ENCODE results near the gene RRH.
A peak's percentile ranks its signal among the peaks of the same experiment; 100 is the strongest.

RRH gene

DNA sequence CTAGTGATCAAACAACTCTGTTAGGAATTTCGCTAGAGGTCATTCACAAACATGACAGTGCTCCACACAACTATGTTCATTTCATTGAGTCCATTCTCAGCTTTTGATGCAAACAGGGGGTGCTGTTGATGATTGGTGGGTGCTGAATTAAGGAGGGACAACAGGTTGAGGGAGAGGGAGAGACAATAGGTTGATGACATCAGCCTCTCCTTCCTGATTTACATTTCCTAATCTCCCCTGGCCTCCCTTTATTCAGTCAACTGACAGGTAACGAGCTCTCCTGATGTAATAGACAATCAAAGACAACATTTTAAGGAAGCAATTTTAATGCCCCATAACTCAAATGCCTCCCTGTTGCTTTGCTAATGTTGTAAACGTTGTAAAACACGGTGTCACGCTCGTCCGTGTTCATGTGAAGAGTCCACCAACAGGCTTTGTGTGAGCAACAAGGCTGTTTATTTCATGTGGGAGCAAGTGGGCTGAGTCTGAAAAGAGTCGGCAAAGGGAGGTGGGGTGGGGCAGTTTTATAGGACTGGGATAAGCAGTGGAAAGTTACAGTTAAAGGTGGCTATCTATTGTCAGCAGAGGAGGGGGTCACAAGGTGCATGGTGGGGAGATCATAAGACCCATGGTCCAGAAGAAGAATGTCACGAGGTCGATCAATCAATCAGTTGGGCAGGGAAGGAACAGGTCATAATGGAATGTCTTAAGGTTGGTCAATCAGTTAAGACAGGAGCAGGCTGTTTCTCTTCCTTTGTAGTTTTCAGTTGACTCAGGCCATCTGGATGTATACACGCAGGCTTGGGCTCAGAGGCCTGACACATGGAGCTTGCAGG is 17.0 kb upstream of the RRH start:
- peaks cover 0 to 10% (median 6%) of the 10 kb centered on the region in 5 donors for H3K4me1 ChIP-seq (ENCODE audit: control insufficient read depth in 5 of 5, insufficient read depth in 5 of 5, low read length in 5 of 5)
- H3K27me3 ChIP-seq (ENCODE audit: control insufficient read depth in 5 of 5, insufficient read depth in 4 of 5, low read length in 5 of 5): no peaks in the 10 kb centered on the region
- H3K27ac ChIP-seq (ENCODE audit: low read depth, low read length): no peak overlapping the region
- no peak overlapping the region for H3K4me3 ChIP-seq (ENCODE audit: low read depth in 1 of 5, low read length in 5 of 5)
- H3K9ac ChIP-seq (ENCODE audit: low read length in 5 of 5): no peak overlapping the region
- no peaks in the 10 kb centered on the region for H3K36me3 ChIP-seq (ENCODE audit: control insufficient read depth in 5 of 5, insufficient read depth in 5 of 5, low read length in 5 of 5)
- H3K9me3 ChIP-seq (ENCODE audit: control insufficient read depth in 5 of 5, low read length in 5 of 5): no peaks in the 10 kb centered on the region

DNA sequence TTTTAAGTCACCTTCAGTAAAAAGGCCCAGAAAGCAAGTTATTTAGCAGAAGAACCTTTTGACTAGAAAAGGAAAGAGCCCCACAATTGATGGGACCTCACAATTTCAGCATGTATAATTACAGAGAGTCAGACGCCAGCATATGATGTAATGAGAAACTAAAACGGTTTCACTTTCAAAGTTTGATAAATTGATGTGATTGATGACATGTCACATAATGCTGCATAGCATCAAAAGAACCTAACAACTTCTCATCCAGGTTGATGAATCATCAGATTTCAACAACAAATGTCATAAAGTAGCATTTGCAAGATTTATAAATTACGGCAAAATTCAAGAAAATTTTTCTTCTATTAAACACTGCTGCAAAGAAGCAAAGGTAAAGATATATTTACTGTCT is 16.1 kb upstream of the RRH start:
- Histone ChIP-seq H3K9ac (ENCODE audit: low read length in 5 of 5) (no peak overlapping the region), H3K4me3 (ENCODE audit: low read depth in 1 of 5, low read length in 5 of 5) (no peak overlapping the region), H3K27me3 (ENCODE audit: control insufficient read depth in 5 of 5, insufficient read depth in 4 of 5, low read length in 5 of 5) (no peaks in the 10 kb centered on the region)

DNA sequence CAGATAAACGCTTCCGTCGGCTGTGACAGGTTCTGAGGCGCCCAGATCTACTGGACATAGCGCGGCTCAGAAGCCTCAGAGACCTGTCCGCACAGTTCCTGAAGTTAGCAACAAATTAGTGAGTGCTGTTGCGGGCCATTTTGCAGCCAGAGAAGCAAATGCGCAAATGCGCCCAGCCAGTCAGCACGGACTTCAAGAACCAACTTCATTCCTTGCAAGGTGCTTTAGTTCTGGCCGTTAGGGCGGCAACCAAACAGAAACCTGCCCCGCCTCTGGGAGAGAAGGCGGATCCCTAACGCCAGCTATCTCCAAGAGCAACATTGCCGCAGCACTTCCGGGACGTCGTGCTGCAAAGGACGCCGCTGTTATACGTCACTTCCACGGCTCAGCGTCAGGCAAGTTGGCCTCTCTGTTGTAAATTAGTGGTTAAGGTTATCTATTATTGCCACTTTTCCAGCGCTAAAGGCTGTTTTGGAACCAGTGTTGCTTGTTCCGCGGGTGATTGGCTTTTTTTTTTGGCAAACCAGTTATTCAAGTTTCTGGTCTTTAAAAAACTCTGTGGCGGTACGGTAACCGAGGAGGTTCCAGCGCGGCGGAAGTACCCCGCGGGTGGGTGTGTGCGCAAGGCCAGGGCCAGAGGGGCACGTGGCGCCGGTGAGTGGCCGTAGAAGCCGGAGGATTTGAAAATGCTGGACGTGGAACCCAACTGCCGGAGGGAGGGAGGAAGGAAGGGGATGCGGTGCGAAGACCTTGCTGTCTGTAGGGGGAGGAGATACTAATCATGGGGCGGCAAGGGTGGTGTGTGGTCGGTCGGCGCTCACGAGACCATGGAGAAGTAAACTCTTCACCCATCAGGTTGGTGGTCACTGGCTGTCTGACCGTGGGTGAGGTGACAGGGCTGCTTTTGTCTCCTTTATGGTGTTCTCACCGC is 12.4 kb upstream of the RRH start, which contains the start of gene GAR1:
Gene GAR1 (plus strand): TSS at position 612 of the 931 bp plus-strand sequence. CDS start 403 bp downstream, outside the sequence.
- no peaks in the 10 kb centered on the region for H3K27me3 ChIP-seq (ENCODE audit: control insufficient read depth in 5 of 5, insufficient read depth in 4 of 5, low read length in 5 of 5)
- H3K9ac ChIP-seq (ENCODE audit: low read length in 5 of 5): peak within 1 kb of the TSS; percentile 78 to 97 (median 93)
- H3K4me1 ChIP-seq (ENCODE audit: control insufficient read depth in 5 of 5, insufficient read depth in 5 of 5, low read length in 5 of 5): peaks cover 0 to 23% (median 19%) of the 10 kb centered on the region in 5 donors
- peaks cover 0 to 16% (median 3%) of the 10 kb centered on the region in 5 donors for H3K36me3 ChIP-seq (ENCODE audit: control insufficient read depth in 5 of 5, insufficient read depth in 5 of 5, low read length in 5 of 5)
- H3K9me3 ChIP-seq (ENCODE audit: control insufficient read depth in 5 of 5, low read length in 5 of 5): no peaks in the 10 kb centered on the region
- H3K4me3 ChIP-seq (ENCODE audit: low read depth in 1 of 5, low read length in 5 of 5): peak within 1 kb of the TSS; percentile 90 to 99 (median 97)
- peak within 1 kb of the TSS; percentile 85 for H3K27ac ChIP-seq (ENCODE audit: low read depth, low read length)

More for the DNA sequence above, 16.1 kb upstream of the RRH start:
- no peaks in the 10 kb centered on the region for H3K9me3 ChIP-seq (ENCODE audit: control insufficient read depth in 5 of 5, low read length in 5 of 5)
- no peak overlapping the region for H3K27ac ChIP-seq (ENCODE audit: low read depth, low read length)
- peaks cover 0 to 19% (median 16%) of the 10 kb centered on the region in 5 donors for H3K4me1 ChIP-seq (ENCODE audit: control insufficient read depth in 5 of 5, insufficient read depth in 5 of 5, low read length in 5 of 5)
- H3K36me3 ChIP-seq (ENCODE audit: control insufficient read depth in 5 of 5, insufficient read depth in 5 of 5, low read length in 5 of 5): no peaks in the 10 kb centered on the region

DNA sequence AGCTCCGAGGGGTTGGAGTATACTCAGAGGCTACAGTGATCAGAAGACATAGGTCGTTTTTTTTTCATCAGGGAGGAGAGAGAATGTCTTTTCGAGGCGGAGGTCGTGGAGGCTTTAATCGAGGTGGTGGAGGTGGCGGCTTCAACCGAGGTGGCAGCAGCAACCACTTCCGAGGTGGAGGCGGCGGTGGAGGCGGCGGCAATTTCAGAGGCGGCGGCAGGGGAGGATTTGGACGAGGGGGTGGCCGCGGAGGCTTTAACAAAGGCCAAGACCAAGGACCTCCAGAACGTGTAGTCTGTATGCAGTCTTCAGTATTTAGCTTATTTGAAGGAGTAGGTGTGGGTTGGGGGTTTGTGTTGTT is 11.7 kb upstream of the RRH start:
- peaks cover 0 to 23% (median 19%) of the 10 kb centered on the region in 5 donors for H3K4me1 ChIP-seq (ENCODE audit: control insufficient read depth in 5 of 5, insufficient read depth in 5 of 5, low read length in 5 of 5)
- H3K36me3 ChIP-seq (ENCODE audit: control insufficient read depth in 5 of 5, insufficient read depth in 5 of 5, low read length in 5 of 5): peaks cover 0 to 18% (median 6%) of the 10 kb centered on the region in 5 donors
- peak overlapping the region; percentile 90 to 99 (median 97) for H3K4me3 ChIP-seq (ENCODE audit: low read depth in 1 of 5, low read length in 5 of 5)
- H3K27ac ChIP-seq (ENCODE audit: low read depth, low read length): peak overlapping the region; percentile 85
- H3K9me3 ChIP-seq (ENCODE audit: control insufficient read depth in 5 of 5, low read length in 5 of 5): no peaks in the 10 kb centered on the region
- H3K27me3 ChIP-seq (ENCODE audit: control insufficient read depth in 5 of 5, insufficient read depth in 4 of 5, low read length in 5 of 5): no peaks in the 10 kb centered on the region
- peak overlapping the region; percentile 78 to 97 (median 93) for H3K9ac ChIP-seq (ENCODE audit: low read length in 5 of 5)

DNA sequence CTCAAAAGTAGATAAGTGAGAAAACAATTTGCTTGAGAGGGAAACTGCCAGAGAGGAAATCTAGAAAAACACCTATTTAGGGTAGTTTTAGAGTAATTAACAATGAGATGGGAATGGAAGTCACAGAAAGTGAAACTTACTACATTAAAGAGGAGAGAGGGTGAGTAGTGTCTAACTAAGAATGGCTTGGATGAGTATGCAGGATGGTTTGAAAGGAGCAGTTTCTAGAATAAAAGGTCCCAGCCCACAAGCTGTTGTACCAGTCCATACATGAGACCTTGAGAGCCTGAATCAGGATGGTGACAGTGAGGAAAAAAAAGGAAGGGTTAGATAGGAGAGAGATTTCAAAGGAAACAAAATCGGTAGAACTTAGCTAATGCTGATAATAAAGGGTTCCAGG is 10.9 kb upstream of the RRH start:
- H3K36me3 ChIP-seq (ENCODE audit: control insufficient read depth in 5 of 5, insufficient read depth in 5 of 5, low read length in 5 of 5): peaks cover 2 to 21% (median 11%) of the 10 kb centered on the region in 5 donors
- peak overlapping the region in 2 of 5 donors; percentile 89 to 93 for H3K9ac ChIP-seq (ENCODE audit: low read length in 5 of 5)
- H3K4me3 ChIP-seq (ENCODE audit: low read depth in 1 of 5, low read length in 5 of 5): peak overlapping the region in 1 of 5 donors; percentile 97
- peaks cover 0 to 23% (median 19%) of the 10 kb centered on the region in 5 donors for H3K4me1 ChIP-seq (ENCODE audit: control insufficient read depth in 5 of 5, insufficient read depth in 5 of 5, low read length in 5 of 5)
- H3K9me3 ChIP-seq (ENCODE audit: control insufficient read depth in 5 of 5, low read length in 5 of 5): no peaks in the 10 kb centered on the region
- H3K27ac ChIP-seq (ENCODE audit: low read depth, low read length): no peak overlapping the region
- no peaks in the 10 kb centered on the region for H3K27me3 ChIP-seq (ENCODE audit: control insufficient read depth in 5 of 5, insufficient read depth in 4 of 5, low read length in 5 of 5)

DNA sequence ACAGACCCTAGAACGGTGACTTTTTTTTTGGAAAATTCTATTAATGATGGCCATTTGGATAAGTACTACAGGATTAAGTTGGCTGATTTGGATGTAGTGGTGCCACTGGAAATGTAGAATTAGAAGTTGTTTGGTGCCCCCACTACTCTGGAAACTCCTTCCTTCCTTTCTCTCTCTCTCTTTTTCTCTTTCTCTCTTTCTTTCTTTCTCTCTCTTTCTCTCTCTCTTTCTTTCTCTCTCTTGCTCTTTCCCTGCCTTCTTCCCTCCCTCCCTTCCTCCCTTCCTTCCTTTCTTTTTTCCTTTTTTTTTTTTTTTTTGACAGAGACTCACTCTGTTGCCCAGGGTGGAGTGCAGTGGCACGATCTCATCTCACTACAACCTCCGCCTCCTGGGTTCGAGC is 9.5 kb upstream of the RRH start:
- Histone ChIP-seq H3K36me3 (ENCODE audit: control insufficient read depth in 5 of 5, insufficient read depth in 5 of 5, low read length in 5 of 5) (peaks cover 11 to 32% (median 21%) of the 10 kb centered on the region in 5 donors), H3K4me1 (ENCODE audit: control insufficient read depth in 5 of 5, insufficient read depth in 5 of 5, low read length in 5 of 5) (peaks cover 0 to 23% (median 19%) of the 10 kb centered on the region in 5 donors), H3K27me3 (ENCODE audit: control insufficient read depth in 5 of 5, insufficient read depth in 4 of 5, low read length in 5 of 5) (no peaks in the 10 kb centered on the region), H3K27ac (ENCODE audit: low read depth, low read length) (no peak overlapping the region), H3K9ac (ENCODE audit: low read length in 5 of 5) (no peak overlapping the region), H3K4me3 (ENCODE audit: low read depth in 1 of 5, low read length in 5 of 5) (no peak overlapping the region), H3K9me3 (ENCODE audit: control insufficient read depth in 5 of 5, low read length in 5 of 5) (no peaks in the 10 kb centered on the region)

DNA sequence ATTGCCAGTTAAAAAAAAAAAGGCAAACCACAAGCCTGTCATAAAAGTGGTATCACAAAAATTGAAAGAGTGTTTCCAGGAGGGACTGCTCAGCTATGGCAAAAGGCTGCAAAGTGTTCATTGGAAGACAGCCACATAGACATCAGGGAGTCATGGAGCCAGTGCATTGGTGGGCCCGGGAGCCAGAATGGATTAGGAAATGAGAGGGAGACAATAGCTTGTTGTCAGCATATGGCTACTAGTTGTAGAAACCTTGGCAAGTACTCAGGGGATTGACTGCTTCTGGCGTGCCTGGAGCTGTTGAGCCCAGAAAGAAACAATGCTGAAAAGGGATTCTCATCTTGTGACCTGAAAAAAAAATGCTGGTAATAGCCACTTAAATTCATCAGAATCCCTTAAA is 7.2 kb upstream of the RRH start:
- Histone ChIP-seq H3K27ac (ENCODE audit: low read depth, low read length) (no peak overlapping the region), H3K4me1 (ENCODE audit: control insufficient read depth in 5 of 5, insufficient read depth in 5 of 5, low read length in 5 of 5) (peaks cover 0 to 16% (median 13%) of the 10 kb centered on the region in 5 donors), H3K36me3 (ENCODE audit: control insufficient read depth in 5 of 5, insufficient read depth in 5 of 5, low read length in 5 of 5) (peaks cover 24 to 45% (median 29%) of the 10 kb centered on the region in 5 donors), H3K27me3 (ENCODE audit: control insufficient read depth in 5 of 5, insufficient read depth in 4 of 5, low read length in 5 of 5) (no peaks in the 10 kb centered on the region), H3K9me3 (ENCODE audit: control insufficient read depth in 5 of 5, low read length in 5 of 5) (no peaks in the 10 kb centered on the region), H3K4me3 (ENCODE audit: low read depth in 1 of 5, low read length in 5 of 5) (no peak overlapping the region), H3K9ac (ENCODE audit: low read length in 5 of 5) (peak overlapping the region in 1 of 5 donors; percentile 17)

DNA sequence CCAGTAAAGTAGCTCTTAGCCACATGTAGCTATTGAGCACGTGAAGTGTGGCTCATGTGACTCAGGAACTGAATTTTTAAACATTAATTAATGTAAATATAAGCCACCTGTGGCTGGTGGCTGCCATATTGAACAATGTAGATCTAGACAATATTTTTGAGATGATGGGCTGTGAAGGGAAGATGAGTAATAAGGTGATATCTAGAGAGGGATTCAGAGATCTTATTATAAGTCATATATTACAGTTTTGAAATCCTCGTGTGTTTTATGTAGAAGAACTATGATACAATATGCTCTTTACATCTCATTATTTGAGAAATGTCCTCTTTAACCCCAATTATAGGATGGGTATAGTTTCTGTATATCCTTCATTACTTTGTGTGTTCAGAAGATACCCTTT is 6.6 kb upstream of the RRH start:
- H3K4me3 ChIP-seq (ENCODE audit: low read depth in 1 of 5, low read length in 5 of 5): no peak overlapping the region
- H3K27ac ChIP-seq (ENCODE audit: low read depth, low read length): no peak overlapping the region
- peaks cover 24 to 45% (median 30%) of the 10 kb centered on the region in 5 donors for H3K36me3 ChIP-seq (ENCODE audit: control insufficient read depth in 5 of 5, insufficient read depth in 5 of 5, low read length in 5 of 5)
- H3K9ac ChIP-seq (ENCODE audit: low read length in 5 of 5): peak overlapping the region in 1 of 5 donors; percentile 17
- peaks cover 0 to 11% (median 8%) of the 10 kb centered on the region in 5 donors for H3K4me1 ChIP-seq (ENCODE audit: control insufficient read depth in 5 of 5, insufficient read depth in 5 of 5, low read length in 5 of 5)
- no peaks in the 10 kb centered on the region for H3K9me3 ChIP-seq (ENCODE audit: control insufficient read depth in 5 of 5, low read length in 5 of 5)
- no peaks in the 10 kb centered on the region for H3K27me3 ChIP-seq (ENCODE audit: control insufficient read depth in 5 of 5, insufficient read depth in 4 of 5, low read length in 5 of 5)

DNA sequence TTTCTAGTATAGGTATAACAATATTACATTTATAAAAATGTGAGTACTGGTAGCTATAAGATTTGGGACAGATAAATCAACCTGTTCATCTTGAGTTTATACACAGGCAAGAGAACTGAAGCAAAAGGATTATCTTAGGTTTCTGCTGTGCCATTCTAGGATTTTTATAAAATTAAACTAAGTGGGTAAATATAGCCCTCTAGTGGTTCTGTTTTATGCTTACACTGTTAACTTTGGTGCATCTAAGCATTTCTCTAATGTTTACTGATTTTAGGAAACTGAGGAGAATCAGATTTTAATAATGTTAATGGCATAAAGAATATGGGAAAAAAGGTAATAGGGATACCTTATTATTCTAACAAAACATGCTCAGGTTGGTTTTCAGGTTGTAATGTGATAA is 1.1 kb upstream of the RRH start:
- no peaks in the 10 kb centered on the region for H3K9me3 ChIP-seq (ENCODE audit: control insufficient read depth in 5 of 5, low read length in 5 of 5)
- no peaks in the 10 kb centered on the region for H3K27me3 ChIP-seq (ENCODE audit: control insufficient read depth in 5 of 5, insufficient read depth in 4 of 5, low read length in 5 of 5)
- peaks cover 14 to 31% (median 24%) of the 10 kb centered on the region in 5 donors for H3K36me3 ChIP-seq (ENCODE audit: control insufficient read depth in 5 of 5, insufficient read depth in 5 of 5, low read length in 5 of 5)
- no peak overlapping the region for H3K4me3 ChIP-seq (ENCODE audit: low read depth in 1 of 5, low read length in 5 of 5)
- H3K9ac ChIP-seq (ENCODE audit: low read length in 5 of 5): no peak overlapping the region
- no peaks in the 10 kb centered on the region for H3K4me1 ChIP-seq (ENCODE audit: control insufficient read depth in 5 of 5, insufficient read depth in 5 of 5, low read length in 5 of 5)
- H3K27ac ChIP-seq (ENCODE audit: low read depth, low read length): no peak overlapping the region
